D721Med (cell line): ENCODE data around the gene KRTAP4-2.

Experiments used
- DNase-seq: peaks from one replicate; pipeline ENCODE4 v3.0.0; 2011; ENCODE audit warnings: low spot score; ENCODE audit not compliant: insufficient read length
- FAIRE-seq: peaks from 2 replicates; lab custom pipeline; 2011; peaks lifted over from hg19 to GRCh38; lab: Jason Lieb, UNC
- CTCF ChIP-seq: IDR thresholded peaks from 2 replicates; pipeline ENCODE4 v1.5.1; 2012; ENCODE audit warnings: mild to moderate bottlenecking, control low read depth; ENCODE audit not compliant: insufficient read depth; ENCODE audit errors: missing control alignments

KRTAP4-2 gene

GRCh38 chr17:41178843-41179616, 1.0 kb upstream of the KRTAP4-2 start:
- DNase-seq (no peak), FAIRE-seq (no peak)
- TF ChIP-seq CTCF: no peak

- TF ChIP-seq CTCF: no peak
- no peak for FAIRE-seq
- DNase-seq: no peak
Measured at GRCh38 chr17:41178341-41178740, 320 bp upstream of the KRTAP4-2 start.

GRCh38 chr17:41176744-41177387, 1.2 kb downstream of the KRTAP4-2 start:
- DNase-seq: no peak
- TF ChIP-seq CTCF: no peak
- FAIRE-seq: no peak

- no peak for FAIRE-seq
- no peak for TF ChIP-seq CTCF
Measured at GRCh38 chr17:41171886-41172285, 6.1 kb downstream of the KRTAP4-2 start.

GRCh38 chr17:41168121-41168520, 9.9 kb downstream of the KRTAP4-2 start, which contains the start of gene KRTAP4-3:
Gene KRTAP4-3, minus strand, starts transcription at chr17:41168221. Its CDS starts 49 bp downstream, at chr17:41168172.
- no peak for FAIRE-seq
- no peak for TF ChIP-seq CTCF
- DNase-seq: no peak

More at GRCh38 chr17:41171886-41172285, 6.1 kb downstream of the KRTAP4-2 start:
- no peak for DNase-seq

- DNase-seq (no peak), FAIRE-seq (no peak)
- TF ChIP-seq CTCF: no peak
Measured at GRCh38 chr17:41167561-41167960, 10.5 kb downstream of the KRTAP4-2 start.

GRCh38 chr17:41163828-41164227, 14.2 kb downstream of the KRTAP4-2 start:
- FAIRE-seq (no peak), DNase-seq (no peak)
- TF ChIP-seq CTCF: no peak
